Esophagus muscularis mucosa (tissue), 3 donors: Measurements from ENCODE around the gene TMTC4.

Experiments used
- EP300 ChIP-seq: sonication (generic); formaldehyde crosslinking; IDR thresholded peaks from one replicate; pipeline ENCODE4 v1.6.1; 2017; ENCODE audit warnings: antibody characterized with exemption
- TF ChIP-seq, protein P1 (sequence below), 3 experiments: fragments of 200-600 bp in 2 of 3; fragments of 450-650 bp in 1 of 3; sonication (generic) in 2 of 3; IDR thresholded peaks; one replicate each; pipeline ENCODE4 v1.5.1; 2017 to 2019; ENCODE audit warnings: antibody characterized with exemption in 3 of 3, mild to moderate bottlenecking in 2 of 3, moderate library complexity in 1 of 3

DNA sequence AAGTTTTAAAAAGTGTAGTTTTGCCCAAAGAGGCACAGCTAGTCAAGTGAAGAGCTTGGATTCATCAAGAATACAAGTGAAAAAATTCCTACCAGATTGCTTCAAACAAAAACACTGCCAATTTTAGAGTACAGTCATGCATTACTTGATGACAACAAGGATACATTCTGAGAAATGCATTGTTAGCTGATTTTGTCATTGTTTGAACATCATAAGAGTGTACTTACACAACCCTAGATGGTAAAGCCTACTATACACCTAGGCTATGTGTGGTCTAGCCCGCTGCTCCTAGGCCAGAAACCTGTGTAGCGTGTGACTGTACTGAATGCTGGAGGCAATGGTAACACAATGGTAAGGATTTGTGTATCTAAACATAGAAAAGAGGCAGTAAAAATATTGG is 41.1 kb downstream of the TMTC4 start:
- TF ChIP-seq, protein P1, sequence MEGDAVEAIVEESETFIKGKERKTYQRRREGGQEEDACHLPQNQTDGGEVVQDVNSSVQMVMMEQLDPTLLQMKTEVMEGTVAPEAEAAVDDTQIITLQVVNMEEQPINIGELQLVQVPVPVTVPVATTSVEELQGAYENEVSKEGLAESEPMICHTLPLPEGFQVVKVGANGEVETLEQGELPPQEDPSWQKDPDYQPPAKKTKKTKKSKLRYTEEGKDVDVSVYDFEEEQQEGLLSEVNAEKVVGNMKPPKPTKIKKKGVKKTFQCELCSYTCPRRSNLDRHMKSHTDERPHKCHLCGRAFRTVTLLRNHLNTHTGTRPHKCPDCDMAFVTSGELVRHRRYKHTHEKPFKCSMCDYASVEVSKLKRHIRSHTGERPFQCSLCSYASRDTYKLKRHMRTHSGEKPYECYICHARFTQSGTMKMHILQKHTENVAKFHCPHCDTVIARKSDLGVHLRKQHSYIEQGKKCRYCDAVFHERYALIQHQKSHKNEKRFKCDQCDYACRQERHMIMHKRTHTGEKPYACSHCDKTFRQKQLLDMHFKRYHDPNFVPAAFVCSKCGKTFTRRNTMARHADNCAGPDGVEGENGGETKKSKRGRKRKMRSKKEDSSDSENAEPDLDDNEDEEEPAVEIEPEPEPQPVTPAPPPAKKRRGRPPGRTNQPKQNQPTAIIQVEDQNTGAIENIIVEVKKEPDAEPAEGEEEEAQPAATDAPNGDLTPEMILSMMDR (IDR thresholded peaks at IDR 0.05): no peak
- no peak for TF ChIP-seq EP300
